ENCODE data around the gene STAP2. TPM values are rescaled to one million over a fixed set of nuclear protein-coding genes. Genes with fewer than 3 reads are reported as not detected.

The STAP2 gene
- polyA plus RNA-seq, 3 donors from 2014 or later, result 0.89 to 4.2 TPM; not detected in 1

GRCh38 chr19:4323692-4324091 is 14.9 kb downstream of the STAP2 start:
- Mint-ChIP-seq H3K9me3 (no peaks in the 10 kb centered on the region), H3K4me3 (no peak overlapping the region), H3K36me3 (peaks cover 0 to 8% (median 0%) of the 10 kb centered on the region in 3 donors), H3K4me1 (peaks cover 24 to 25% of the 10 kb centered on the region in 2 donors), H3K27ac (no peak overlapping the region), H3K27me3 (ENCODE audit: low read depth in 3 of 3) (peaks cover 4 to 6% (median 5%) of the 10 kb centered on the region in 3 donors)
- DNase-seq, result no peak

GRCh38 chr19:4322942-4323665 is 15.5 kb downstream of the STAP2 start:
- no peak overlapping the region for H3K4me3 Mint-ChIP-seq
- peaks cover 0 to 12% (median 2%) of the 10 kb centered on the region in 3 donors for H3K36me3 Mint-ChIP-seq
- H3K9me3 Mint-ChIP-seq, result no peaks in the 10 kb centered on the region
- DNase-seq, result no peak
- peaks cover 0 to under 1% (median 0%) of the 10 kb centered on the region in 3 donors for H3K27me3 Mint-ChIP-seq (ENCODE audit: low read depth in 3 of 3)
- no peak overlapping the region for H3K27ac Mint-ChIP-seq
- H3K4me1 Mint-ChIP-seq, result peaks cover 18 to 19% of the 10 kb centered on the region in 2 donors

DNA sequence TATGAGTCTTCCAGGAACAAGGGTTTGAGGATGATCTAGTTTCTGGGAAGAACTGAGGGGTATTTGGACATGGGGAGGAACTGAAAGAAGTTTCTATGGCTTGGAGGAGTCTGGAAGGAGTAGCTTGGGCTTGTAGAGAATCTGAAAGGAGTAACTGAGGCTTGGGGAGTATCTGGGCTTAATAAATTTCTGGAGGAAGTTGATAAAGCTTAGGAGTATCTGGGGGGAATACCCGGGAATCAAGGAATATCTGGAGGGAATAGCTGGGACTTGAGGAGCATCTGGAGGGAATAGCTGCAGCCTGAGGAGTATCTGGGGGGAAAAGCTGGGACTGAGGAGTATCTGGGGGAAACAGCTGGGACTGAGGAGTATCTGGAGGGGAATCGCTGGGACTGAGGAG is 18.2 kb downstream of the STAP2 start:
- H3K27ac Mint-ChIP-seq, result peak overlapping the region in 2 of 6 donors; percentile 9 to 26
- H3K36me3 Mint-ChIP-seq, result peaks cover 0 to 16% (median 8%) of the 10 kb centered on the region in 3 donors
- peaks cover 0 to 2% of the 10 kb centered on the region in 2 donors for H3K4me1 Mint-ChIP-seq
- no peak overlapping the region for H3K4me3 Mint-ChIP-seq
- H3K9me3 Mint-ChIP-seq, result no peaks in the 10 kb centered on the region
- H3K27me3 Mint-ChIP-seq (ENCODE audit: low read depth in 3 of 3), result peaks cover 0 to 1% (median 0%) of the 10 kb centered on the region in 3 donors
- no peak for DNase-seq

GRCh38 chr19:4319067-4319718 is 19.4 kb downstream of the STAP2 start:
- H3K27ac Mint-ChIP-seq, result no peak overlapping the region

DNA sequence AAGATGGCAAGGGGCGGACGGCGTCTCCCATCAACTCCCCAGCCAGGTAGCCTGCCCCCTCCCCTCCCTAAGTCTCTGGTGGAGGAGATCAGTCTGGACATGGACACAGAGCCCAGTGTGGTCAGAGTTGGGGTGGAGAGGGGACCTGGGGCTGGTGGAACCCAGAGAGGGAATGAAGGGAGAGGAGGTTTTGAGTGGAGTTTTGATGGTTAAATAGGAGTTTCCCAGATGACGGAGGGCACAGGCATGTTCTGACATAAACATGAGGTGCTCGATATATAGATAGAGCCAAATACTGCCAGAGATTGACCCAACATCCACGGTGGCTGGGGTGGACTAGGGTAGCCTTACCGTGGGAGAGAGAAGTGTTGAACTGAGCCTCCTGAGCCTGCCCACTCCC is 20.2 kb downstream of the STAP2 start:
- peaks cover 0 to 16% (median 8%) of the 10 kb centered on the region in 3 donors for H3K36me3 Mint-ChIP-seq
- H3K9me3 Mint-ChIP-seq, result no peaks in the 10 kb centered on the region
- peaks cover 0 to 4% (median 0%) of the 10 kb centered on the region in 3 donors for H3K27me3 Mint-ChIP-seq (ENCODE audit: low read depth in 3 of 3)
- no peaks in the 10 kb centered on the region for H3K4me1 Mint-ChIP-seq
- no peak overlapping the region for H3K4me3 Mint-ChIP-seq
- no peak for DNase-seq
- no peak overlapping the region for H3K27ac Mint-ChIP-seq

More at GRCh38 chr19:4319067-4319718, 19.4 kb downstream of the STAP2 start:
- Mint-ChIP-seq H3K9me3 (no peaks in the 10 kb centered on the region), H3K4me1 (no peaks in the 10 kb centered on the region), H3K4me3 (no peak overlapping the region), H3K36me3 (peaks cover 0 to 16% (median 8%) of the 10 kb centered on the region in 3 donors), H3K27me3 (ENCODE audit: low read depth in 3 of 3) (peaks cover 0 to 4% (median 0%) of the 10 kb centered on the region in 3 donors)
- DNase-seq, result no peak

- DNase-seq, result no peak
- peaks cover 0 to 4% (median 0%) of the 10 kb centered on the region in 3 donors for H3K27me3 Mint-ChIP-seq (ENCODE audit: low read depth in 3 of 3)
- no peak overlapping the region for H3K4me3 Mint-ChIP-seq
- H3K27ac Mint-ChIP-seq, result no peak overlapping the region
- no peaks in the 10 kb centered on the region for H3K9me3 Mint-ChIP-seq
- no peaks in the 10 kb centered on the region for H3K4me1 Mint-ChIP-seq
- H3K36me3 Mint-ChIP-seq, result peaks cover 0 to 16% (median 8%) of the 10 kb centered on the region in 3 donors
These were observed 21.7 kb downstream of the STAP2 start for GRCh38 chr19:4316956-4317355.

- H3K27me3 Mint-ChIP-seq (ENCODE audit: low read depth in 3 of 3), result peaks cover 0 to 6% (median 0%) of the 10 kb centered on the region in 3 donors
- H3K9me3 Mint-ChIP-seq, result no peaks in the 10 kb centered on the region
- H3K4me1 Mint-ChIP-seq, result no peaks in the 10 kb centered on the region
- H3K27ac Mint-ChIP-seq, result no peak overlapping the region
- DNase-seq, result no peak
- H3K36me3 Mint-ChIP-seq, result peaks cover 0 to 8% (median 8%) of the 10 kb centered on the region in 3 donors
- no peak overlapping the region for H3K4me3 Mint-ChIP-seq
These were observed 24.7 kb downstream of the STAP2 start for GRCh38 chr19:4313847-4314490.

DNA sequence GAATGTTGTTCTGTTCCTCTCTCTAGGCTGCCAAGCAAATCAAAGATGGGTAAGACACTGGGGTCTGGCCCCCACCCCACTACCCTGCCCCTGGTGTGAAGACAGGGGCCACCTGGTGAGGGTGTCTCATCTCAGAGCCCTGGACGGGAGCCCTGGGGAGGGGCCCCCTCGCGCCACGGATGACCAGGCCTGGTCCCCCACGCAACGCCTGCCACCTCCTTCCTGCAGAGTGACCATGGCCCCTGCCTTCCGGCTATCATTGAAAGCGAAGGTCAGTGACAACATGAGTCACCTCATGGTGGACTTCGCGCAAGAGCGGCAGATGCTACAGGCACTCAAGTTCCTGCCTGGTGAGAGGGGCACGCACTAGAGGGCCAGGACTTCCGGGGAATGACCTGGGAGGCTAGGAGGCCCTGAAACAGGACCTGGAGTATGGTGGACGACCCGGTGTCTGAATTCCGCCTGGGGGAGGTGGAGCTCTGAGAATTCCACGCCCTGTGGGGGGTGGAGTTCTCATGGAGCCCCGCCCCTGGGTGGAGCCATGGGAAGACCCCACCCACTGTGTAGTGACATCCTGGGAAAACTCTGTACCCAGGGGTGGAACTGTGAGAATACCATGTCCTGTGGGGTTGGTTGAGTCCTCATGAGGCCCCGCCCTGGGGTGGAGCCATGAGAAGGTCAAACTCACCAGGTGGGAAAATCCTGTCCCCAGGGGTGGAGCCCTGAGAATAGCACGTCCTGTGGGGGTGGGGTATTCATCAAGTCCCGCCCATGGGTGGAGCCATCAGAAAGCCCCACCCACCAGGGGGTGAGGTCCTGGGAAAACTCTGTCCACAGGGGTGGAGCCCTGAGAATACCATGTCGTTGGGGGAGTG is 28.1 kb downstream of the STAP2 start:
- Mint-ChIP-seq H3K9me3 (no peaks in the 10 kb centered on the region), H3K4me1 (peaks cover 0 to 7% of the 10 kb centered on the region in 2 donors), H3K36me3 (peaks cover 0 to 3% (median 0%) of the 10 kb centered on the region in 3 donors), H3K4me3 (no peak overlapping the region), H3K27ac (no peak overlapping the region), H3K27me3 (ENCODE audit: low read depth in 3 of 3) (peaks cover 0 to 5% (median 2%) of the 10 kb centered on the region in 3 donors)
- DNase-seq, result peak in 1 of 3 donors; percentile 7

GRCh38 chr19:4305659-4306058 is 33.0 kb downstream of the STAP2 start:
- Mint-ChIP-seq H3K4me3 (peak overlapping the region; percentile 47 to 77 (median 58)), H3K27ac (peak overlapping the region in 1 of 6 donors; percentile 51), H3K36me3 (peaks cover 0 to 3% (median 0%) of the 10 kb centered on the region in 3 donors), H3K4me1 (peaks cover 33 to 43% of the 10 kb centered on the region in 2 donors), H3K9me3 (no peaks in the 10 kb centered on the region), H3K27me3 (ENCODE audit: low read depth in 3 of 3) (peaks cover 0 to 8% (median 6%) of the 10 kb centered on the region in 3 donors)
- no peak for DNase-seq

DNA sequence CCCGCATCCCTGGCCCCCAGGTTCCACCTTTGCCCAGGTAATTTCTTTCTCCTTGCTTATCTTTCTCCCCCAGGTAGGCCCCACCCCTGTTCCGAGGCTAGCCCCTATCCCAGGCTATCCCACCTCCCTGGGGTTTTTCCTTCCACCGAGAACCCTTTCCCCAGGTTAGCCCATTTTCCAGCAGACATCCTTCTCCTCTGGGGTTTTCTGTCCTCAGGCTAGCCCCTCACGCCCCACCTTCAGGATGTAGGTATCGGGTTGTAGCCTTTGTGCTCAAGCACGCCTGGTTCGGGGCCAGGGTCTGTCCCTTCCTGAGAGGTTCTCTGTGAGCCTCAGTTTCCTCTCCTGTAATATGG is 33.4 kb downstream of the STAP2 start:
- Mint-ChIP-seq H3K27me3 (ENCODE audit: low read depth in 3 of 3) (peaks cover 0 to 8% (median 6%) of the 10 kb centered on the region in 3 donors), H3K4me1 (peaks cover 37 to 46% of the 10 kb centered on the region in 2 donors), H3K9me3 (no peaks in the 10 kb centered on the region), H3K27ac (peak overlapping the region in 1 of 6 donors; percentile 51), H3K36me3 (peaks cover 0 to 3% (median 0%) of the 10 kb centered on the region in 3 donors), H3K4me3 (peak overlapping the region; percentile 47 to 77 (median 58))
- DNase-seq, result no peak

DNA sequence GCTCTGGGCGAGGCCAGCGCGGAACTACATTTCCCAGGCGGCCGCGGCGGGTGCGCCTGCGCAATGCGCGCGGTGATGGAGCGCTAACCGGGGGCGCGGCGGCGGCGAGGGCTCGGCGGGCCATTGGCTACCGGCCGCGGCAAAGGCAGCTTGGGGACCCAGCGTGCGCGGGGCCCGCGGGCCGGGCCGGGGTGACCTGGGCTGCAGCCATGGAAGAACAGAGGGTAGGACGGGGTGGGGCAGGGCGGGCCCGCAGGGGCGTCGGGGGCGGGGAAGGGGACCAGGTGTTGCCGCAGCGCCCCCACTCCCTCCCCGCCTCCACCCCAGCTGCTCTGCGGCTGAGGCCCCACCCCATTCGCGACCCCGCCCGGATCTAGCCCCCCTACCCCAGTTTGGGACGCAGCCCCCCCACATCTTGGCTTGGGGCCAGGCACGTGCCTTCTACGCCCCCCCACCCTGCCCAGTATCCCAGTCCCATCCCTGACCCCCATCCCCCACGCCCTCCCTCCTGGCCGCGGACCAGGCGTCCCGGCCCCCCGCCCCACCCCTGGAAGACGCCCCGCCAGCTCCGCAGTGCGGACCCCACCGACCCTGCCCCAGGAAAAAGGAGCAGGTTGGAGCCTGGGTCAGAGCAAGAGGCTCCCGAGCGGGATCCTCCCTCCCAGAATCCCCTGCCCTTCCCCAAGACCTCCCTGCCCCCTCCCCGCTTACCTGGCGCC is 33.9 kb downstream of the STAP2 start, which contains the start of gene FSD1:
TSS of gene FSD1 (plus strand) at position 61 of the 719 bp plus-strand sequence. CDS start at position 210, 149 bp downstream.
- Mint-ChIP-seq H3K36me3 (peaks cover 0 to 3% (median 0%) of the 10 kb centered on the region in 3 donors), H3K27me3 (ENCODE audit: low read depth in 3 of 3) (peaks cover 0 to 8% (median 6%) of the 10 kb centered on the region in 3 donors), H3K4me1 (peaks cover 37 to 46% of the 10 kb centered on the region in 2 donors), H3K4me3 (peak within 1 kb of the TSS; percentile 79 to 96 (median 85)), H3K27ac (peak within 1 kb of the TSS; percentile 81 to 95 (median 92)), H3K9me3 (no peaks in the 10 kb centered on the region)
- DNase-seq, result peak; percentile 69 to 75 (median 70)

GRCh38 chr19:4303819-4304537 is 34.6 kb downstream of the STAP2 start:
- DNase-seq, result peak; percentile 68 to 70 (median 68)
- H3K27ac Mint-ChIP-seq, result peak overlapping the region; percentile 81 to 95 (median 92)

More at GRCh38 chr19:4303819-4304537, 34.6 kb downstream of the STAP2 start:
- Mint-ChIP-seq H3K9me3 (no peaks in the 10 kb centered on the region), H3K4me1 (peaks cover 39 to 49% of the 10 kb centered on the region in 2 donors), H3K4me3 (peak overlapping the region; percentile 79 to 96 (median 85)), H3K36me3 (peaks cover 0 to 3% (median 0%) of the 10 kb centered on the region in 3 donors), H3K27me3 (ENCODE audit: low read depth in 3 of 3) (peaks cover 0 to 8% (median 6%) of the 10 kb centered on the region in 3 donors)
